HEK293 (cell line): ENCODE measurements around the gene GATA1.

ENCODE experiments used
- CTCF ChIA-PET: fragments of 350-600 bp; formaldehyde crosslinking; extraction: SDS; loops from one replicate; lab custom pipeline; 2021; ENCODE audit warnings: antibody characterized with exemption; lab: Yijun Ruan, JAX
- POLR2A ChIA-PET: fragments of 300-600 bp; formaldehyde crosslinking; extraction: SDS; loops from one replicate; lab custom pipeline; 2020; ENCODE audit warnings: antibody characterized with exemption, inconsistent platforms; lab: Yijun Ruan, JAX
- H3K27ac ChIP-seq: fragments of 200-500 bp; sonication (Bioruptor generic); 2 replicates; pipeline ENCODE4 v1.5.1; 2014; ENCODE audit warnings: low read depth, low read length, control low read depth, inconsistent platforms; ENCODE audit errors: extremely low read depth
- H3K36me3 ChIP-seq, 2 experiments: fragments of 200-500 bp in 1 of 2; sonication (Bioruptor generic) in 1 of 2; 1 replicate in 1 of 2; 2 replicates in 1 of 2; pipeline ENCODE4 v1.5.1; 2014 to 2017; ENCODE audit warnings: inconsistent platforms in 2 of 2, low read length in 2 of 2; ENCODE audit not compliant: control insufficient read depth in 2 of 2, insufficient read depth in 1 of 2
- H3K4me1 ChIP-seq: fragments of 200-500 bp; sonication (Bioruptor generic); 2 replicates; pipeline ENCODE4 v1.5.1; 2014; ENCODE audit warnings: mild to moderate bottlenecking, low read length, inconsistent platforms; ENCODE audit not compliant: control insufficient read depth, insufficient read depth
- H3K4me3 ChIP-seq: 2 replicates; pipeline ENCODE4 v1.5.1; 2011; ENCODE audit warnings: low read depth, mild to moderate bottlenecking, control low read depth, low read length, moderate library complexity
- H3K9me3 ChIP-seq: fragments of 200-500 bp; sonication (Bioruptor generic); 2 replicates; pipeline ENCODE4 v1.5.1; 2014; ENCODE audit warnings: low read depth, low read length, inconsistent platforms; ENCODE audit not compliant: control insufficient read depth, insufficient read depth
- GLIS2 ChIP-seq: fragments of 450-650 bp; formaldehyde crosslinking; IDR thresholded peaks from 2 replicates; pipeline ENCODE4 v1.5.1; 2016; ENCODE audit warnings: missing biosample characterization, missing genetic modification characterization
- KLF10 ChIP-seq: fragments of 450-650 bp; IDR thresholded peaks from 2 replicates; pipeline ENCODE4 v1.5.1; 2018; ENCODE audit warnings: missing biosample characterization, mild to moderate bottlenecking, missing genetic modification characterization
- SP3 ChIP-seq: fragments of 450-650 bp; formaldehyde crosslinking; IDR thresholded peaks from 2 replicates; pipeline ENCODE4 v1.5.1; 2016; ENCODE audit warnings: missing biosample characterization, missing genetic modification characterization
- ZBTB1 ChIP-seq: fragments of 450-650 bp; formaldehyde crosslinking; IDR thresholded peaks from 2 replicates; pipeline ENCODE4 v1.5.1; 2016; ENCODE audit warnings: missing biosample characterization, missing genetic modification characterization
- ZEB2 ChIP-seq: fragments of 450-650 bp; formaldehyde crosslinking; IDR thresholded peaks from 2 replicates; pipeline ENCODE4 v1.5.1; 2016; ENCODE audit warnings: missing biosample characterization, missing genetic modification characterization
- ZNF140 ChIP-seq: fragments of 450-650 bp; formaldehyde crosslinking; IDR thresholded peaks from 2 replicates; pipeline ENCODE4 v1.5.1; 2016; ENCODE audit warnings: missing biosample characterization, missing genetic modification characterization
- ZNF223 ChIP-seq: fragments of 450-650 bp; formaldehyde crosslinking; IDR thresholded peaks from 2 replicates; pipeline ENCODE4 v1.5.1; 2016; ENCODE audit warnings: missing biosample characterization, missing genetic modification characterization
- ZNF366 ChIP-seq: fragments of 450-650 bp; formaldehyde crosslinking; conservative IDR thresholded peaks from 2 replicates; pipeline ENCODE4 v1.5.1; 2016; ENCODE audit warnings: missing biosample characterization, missing genetic modification characterization
- ZNF560 ChIP-seq: fragments of 450-650 bp; formaldehyde crosslinking; IDR thresholded peaks from 2 replicates; pipeline ENCODE4 v1.5.1; 2017; ENCODE audit warnings: missing biosample characterization, missing genetic modification characterization, borderline replicate concordance
- ZNF596 ChIP-seq: fragments of 450-650 bp; IDR thresholded peaks from 2 replicates; pipeline ENCODE4 v1.5.0; 2018; ENCODE audit warnings: missing biosample characterization, mild to moderate bottlenecking, missing genetic modification characterization, moderate library complexity
- ZNF610 ChIP-seq: fragments of 450-650 bp; formaldehyde crosslinking; IDR thresholded peaks from 2 replicates; pipeline ENCODE4 v1.5.1; 2016; ENCODE audit warnings: missing biosample characterization, missing genetic modification characterization, borderline replicate concordance
- ZNF624 ChIP-seq: fragments of 450-650 bp; formaldehyde crosslinking; IDR thresholded peaks from 2 replicates; pipeline ENCODE4 v1.5.1; 2017; ENCODE audit warnings: missing biosample characterization, missing genetic modification characterization
- TF ChIP-seq, protein P1 (sequence below): fragments of 450-650 bp; formaldehyde crosslinking; IDR thresholded peaks from 2 replicates; pipeline ENCODE4 v1.5.1; 2016; ENCODE audit warnings: missing biosample characterization, missing genetic modification characterization
- TF ChIP-seq, protein P2 (sequence below): fragments of 450-650 bp; formaldehyde crosslinking; IDR thresholded peaks from 2 replicates; pipeline ENCODE4 v1.5.1; 2016; ENCODE audit warnings: missing biosample characterization, missing genetic modification characterization
- TF ChIP-seq, protein P3 (sequence below): fragments of 450-650 bp; formaldehyde crosslinking; IDR thresholded peaks from 2 replicates; pipeline ENCODE4 v1.5.1; 2016; ENCODE audit warnings: missing biosample characterization, missing genetic modification characterization, borderline replicate concordance
- TF ChIP-seq, protein P4 (sequence below): fragments of 450-650 bp; formaldehyde crosslinking; IDR thresholded peaks from 2 replicates; pipeline ENCODE4 v1.5.1; 2016; ENCODE audit warnings: missing biosample characterization, missing genetic modification characterization

GATA1 gene

DNA sequence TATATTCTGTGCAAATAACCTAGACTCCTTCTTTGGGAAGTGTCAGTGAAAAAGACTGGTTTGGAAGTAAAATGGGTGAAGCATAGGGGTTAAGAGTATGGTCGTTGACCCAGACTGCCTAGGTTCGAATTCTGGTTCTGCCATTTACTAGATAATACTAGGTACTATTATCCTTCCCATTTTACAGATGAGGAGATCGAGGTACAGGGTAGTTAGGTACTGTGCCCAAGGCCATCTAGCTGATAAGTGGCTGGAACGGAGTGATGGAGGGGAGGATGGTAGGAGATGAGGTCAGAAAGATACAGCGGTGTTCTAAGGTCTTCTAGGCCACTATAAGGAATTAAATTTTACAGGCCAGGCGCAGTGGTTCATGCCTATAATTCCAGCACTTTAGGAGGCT lies 13.8 kb upstream of the GATA1 start (continued):
- TF ChIP-seq, protein P1, sequence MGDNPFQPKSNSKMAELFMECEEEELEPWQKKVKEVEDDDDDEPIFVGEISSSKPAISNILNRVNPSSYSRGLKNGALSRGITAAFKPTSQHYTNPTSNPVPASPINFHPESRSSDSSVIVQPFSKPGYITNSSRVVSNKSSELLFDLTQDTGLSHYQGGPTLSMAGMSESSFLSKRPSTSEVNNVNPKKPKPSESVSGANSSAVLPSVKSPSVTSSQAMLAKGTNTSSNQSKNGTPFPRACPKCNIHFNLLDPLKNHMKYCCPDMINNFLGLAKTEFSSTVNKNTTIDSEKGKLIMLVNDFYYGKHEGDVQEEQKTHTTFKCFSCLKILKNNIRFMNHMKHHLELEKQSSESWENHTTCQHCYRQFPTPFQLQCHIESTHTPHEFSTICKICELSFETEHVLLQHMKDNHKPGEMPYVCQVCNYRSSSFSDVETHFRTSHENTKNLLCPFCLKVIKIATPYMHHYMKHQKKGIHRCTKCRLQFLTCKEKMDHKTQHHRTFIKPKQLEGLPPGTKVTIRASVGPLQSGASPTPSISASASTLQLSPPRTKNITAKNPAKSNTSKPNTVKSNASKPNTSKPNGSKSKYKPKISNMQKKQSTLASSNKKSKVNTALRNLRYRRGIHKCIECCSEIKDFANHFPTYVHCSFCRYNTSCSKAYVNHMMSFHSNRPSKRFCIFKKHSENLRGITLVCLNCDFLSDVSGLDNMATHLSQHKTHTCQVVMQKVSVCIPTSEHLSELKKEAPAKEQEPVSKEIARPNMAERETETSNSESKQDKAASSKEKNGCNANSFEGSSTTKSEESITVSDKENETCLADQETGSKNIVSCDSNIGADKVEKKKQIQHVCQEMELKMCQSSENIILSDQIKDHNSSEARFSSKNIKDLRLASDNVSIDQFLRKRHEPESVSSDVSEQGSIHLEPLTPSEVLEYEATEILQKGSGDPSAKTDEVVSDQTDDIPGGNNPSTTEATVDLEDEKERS = no peak
- TF ChIP-seq GLIS2 (no peak), ZNF624 (tag by site-specific recombination) (no peak), ZNF610 (tag by site-specific recombination) (no peak), ZBTB1 (tag by site-specific recombination) (no peak), ZNF596 (tag by site-specific recombination) (no peak), KLF10 (no peak)
- TF ChIP-seq, protein P2, sequence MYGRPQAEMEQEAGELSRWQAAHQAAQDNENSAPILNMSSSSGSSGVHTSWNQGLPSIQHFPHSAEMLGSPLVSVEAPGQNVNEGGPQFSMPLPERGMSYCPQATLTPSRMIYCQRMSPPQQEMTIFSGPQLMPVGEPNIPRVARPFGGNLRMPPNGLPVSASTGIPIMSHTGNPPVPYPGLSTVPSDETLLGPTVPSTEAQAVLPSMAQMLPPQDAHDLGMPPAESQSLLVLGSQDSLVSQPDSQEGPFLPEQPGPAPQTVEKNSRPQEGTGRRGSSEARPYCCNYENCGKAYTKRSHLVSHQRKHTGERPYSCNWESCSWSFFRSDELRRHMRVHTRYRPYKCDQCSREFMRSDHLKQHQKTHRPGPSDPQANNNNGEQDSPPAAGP (tag by site-specific recombination) = no peak

DNA sequence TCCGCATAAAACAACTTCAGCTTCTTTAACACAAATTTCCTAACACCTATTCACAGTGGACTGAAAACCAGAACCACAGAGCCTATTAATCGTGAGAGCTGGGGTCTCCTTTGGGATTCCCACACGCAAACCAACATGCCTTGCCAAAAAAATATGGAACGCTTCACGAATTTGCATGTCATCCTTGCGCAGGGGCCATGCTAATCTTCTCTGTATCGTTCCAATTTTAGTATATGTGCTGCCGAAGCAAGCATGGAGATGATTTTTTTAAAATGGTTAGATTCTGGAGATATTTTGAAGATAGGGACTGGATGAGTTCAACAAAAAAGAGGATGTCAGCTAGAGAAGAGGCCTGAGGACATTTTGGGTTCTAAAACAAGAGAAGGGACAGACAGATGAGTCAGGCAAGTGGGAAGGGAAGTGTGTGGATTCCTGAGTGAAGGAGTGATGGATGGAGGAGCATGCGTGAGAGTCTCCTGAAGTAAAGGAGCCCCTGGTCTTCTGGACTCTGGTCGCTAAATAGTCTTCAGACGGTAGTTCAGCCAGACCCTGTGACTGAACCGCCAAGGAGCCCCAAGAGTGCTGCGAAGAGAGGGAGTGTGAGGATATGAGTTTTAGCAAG lies 9.5 kb upstream of the GATA1 start:
- Histone ChIP-seq H3K9me3 (no peaks in the 10 kb centered on the region), H3K4me3 (no peak overlapping the region)
- POLR2A ChIA-PET = interaction anchor here (1.4 kb wide), 1 partner anchor 121 kb away, joined by 3 read pairs; the partner anchor contains the start of genes PQBP1 and TIMM17B
- TF ChIP-seq SP3 (tag by site-specific recombination) = no peak
- TF ChIP-seq, protein P3, sequence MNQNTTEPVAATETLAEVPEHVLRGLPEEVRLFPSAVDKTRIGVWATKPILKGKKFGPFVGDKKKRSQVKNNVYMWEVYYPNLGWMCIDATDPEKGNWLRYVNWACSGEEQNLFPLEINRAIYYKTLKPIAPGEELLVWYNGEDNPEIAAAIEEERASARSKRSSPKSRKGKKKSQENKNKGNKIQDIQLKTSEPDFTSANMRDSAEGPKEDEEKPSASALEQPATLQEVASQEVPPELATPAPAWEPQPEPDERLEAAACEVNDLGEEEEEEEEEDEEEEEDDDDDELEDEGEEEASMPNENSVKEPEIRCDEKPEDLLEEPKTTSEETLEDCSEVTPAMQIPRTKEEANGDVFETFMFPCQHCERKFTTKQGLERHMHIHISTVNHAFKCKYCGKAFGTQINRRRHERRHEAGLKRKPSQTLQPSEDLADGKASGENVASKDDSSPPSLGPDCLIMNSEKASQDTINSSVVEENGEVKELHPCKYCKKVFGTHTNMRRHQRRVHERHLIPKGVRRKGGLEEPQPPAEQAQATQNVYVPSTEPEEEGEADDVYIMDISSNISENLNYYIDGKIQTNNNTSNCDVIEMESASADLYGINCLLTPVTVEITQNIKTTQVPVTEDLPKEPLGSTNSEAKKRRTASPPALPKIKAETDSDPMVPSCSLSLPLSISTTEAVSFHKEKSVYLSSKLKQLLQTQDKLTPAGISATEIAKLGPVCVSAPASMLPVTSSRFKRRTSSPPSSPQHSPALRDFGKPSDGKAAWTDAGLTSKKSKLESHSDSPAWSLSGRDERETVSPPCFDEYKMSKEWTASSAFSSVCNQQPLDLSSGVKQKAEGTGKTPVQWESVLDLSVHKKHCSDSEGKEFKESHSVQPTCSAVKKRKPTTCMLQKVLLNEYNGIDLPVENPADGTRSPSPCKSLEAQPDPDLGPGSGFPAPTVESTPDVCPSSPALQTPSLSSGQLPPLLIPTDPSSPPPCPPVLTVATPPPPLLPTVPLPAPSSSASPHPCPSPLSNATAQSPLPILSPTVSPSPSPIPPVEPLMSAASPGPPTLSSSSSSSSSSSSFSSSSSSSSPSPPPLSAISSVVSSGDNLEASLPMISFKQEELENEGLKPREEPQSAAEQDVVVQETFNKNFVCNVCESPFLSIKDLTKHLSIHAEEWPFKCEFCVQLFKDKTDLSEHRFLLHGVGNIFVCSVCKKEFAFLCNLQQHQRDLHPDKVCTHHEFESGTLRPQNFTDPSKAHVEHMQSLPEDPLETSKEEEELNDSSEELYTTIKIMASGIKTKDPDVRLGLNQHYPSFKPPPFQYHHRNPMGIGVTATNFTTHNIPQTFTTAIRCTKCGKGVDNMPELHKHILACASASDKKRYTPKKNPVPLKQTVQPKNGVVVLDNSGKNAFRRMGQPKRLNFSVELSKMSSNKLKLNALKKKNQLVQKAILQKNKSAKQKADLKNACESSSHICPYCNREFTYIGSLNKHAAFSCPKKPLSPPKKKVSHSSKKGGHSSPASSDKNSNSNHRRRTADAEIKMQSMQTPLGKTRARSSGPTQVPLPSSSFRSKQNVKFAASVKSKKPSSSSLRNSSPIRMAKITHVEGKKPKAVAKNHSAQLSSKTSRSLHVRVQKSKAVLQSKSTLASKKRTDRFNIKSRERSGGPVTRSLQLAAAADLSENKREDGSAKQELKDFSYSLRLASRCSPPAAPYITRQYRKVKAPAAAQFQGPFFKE = no peak
- no peak for TF ChIP-seq ZNF223 (tag by site-specific recombination)
- no peak for TF ChIP-seq ZEB2 (tag by site-specific recombination)
- no peak for TF ChIP-seq ZNF366 (tag by site-specific recombination)
- no peak for TF ChIP-seq ZNF560 (tag by site-specific recombination)
- no peak for TF ChIP-seq ZNF140
- TF ChIP-seq, protein P4, sequence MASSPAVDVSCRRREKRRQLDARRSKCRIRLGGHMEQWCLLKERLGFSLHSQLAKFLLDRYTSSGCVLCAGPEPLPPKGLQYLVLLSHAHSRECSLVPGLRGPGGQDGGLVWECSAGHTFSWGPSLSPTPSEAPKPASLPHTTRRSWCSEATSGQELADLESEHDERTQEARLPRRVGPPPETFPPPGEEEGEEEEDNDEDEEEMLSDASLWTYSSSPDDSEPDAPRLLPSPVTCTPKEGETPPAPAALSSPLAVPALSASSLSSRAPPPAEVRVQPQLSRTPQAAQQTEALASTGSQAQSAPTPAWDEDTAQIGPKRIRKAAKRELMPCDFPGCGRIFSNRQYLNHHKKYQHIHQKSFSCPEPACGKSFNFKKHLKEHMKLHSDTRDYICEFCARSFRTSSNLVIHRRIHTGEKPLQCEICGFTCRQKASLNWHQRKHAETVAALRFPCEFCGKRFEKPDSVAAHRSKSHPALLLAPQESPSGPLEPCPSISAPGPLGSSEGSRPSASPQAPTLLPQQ (tag by site-specific recombination) = no peak
- TF ChIP-seq, all 188 proteins: peak for 0
- no peak overlapping the region for H3K27ac ChIP-seq
- H3K36me3 ChIP-seq = no peaks in the 10 kb centered on the region
- CTCF ChIA-PET = no interaction called here
- no peaks in the 10 kb centered on the region for H3K4me1 ChIP-seq
